ENCODE data around the gene CSRNP3.

DNA sequence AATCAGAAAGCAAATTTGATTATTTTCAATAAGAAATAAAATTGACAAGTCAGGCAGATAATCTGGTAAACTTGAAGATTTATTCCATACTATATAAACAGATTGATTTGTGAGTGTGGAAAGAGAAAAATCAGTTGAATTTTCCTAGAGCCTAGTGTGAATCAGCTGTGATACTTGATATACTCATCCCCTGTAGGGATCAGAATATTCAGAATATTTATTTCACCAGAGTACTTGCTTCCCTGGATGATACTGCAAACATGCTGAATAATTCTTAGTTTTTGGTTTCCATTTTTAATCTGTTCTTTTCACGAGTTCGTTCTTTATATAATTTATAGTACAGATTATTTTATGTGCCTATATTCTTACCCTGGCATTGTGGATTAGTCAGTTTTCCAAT is 181.7 kb downstream of the CSRNP3 start:
- TF ChIP-seq ZNF274 (IDR thresholded peaks at IDR 0.05; ENCODE audit: low read depth, low read length) (no peak), SUZ12 (IDR thresholded peaks at IDR 0.05; ENCODE audit: extremely low read depth, insufficient read depth, insufficient read length) (no peak)

Data from NT2/D1 (cell line).